GM21526 (cell line): ENCODE measurements around the gene PPP6R2.
"Not testable (repeated sequence)": the region's sequence is repeated elsewhere in the genome, so short reads cannot be mapped to it uniquely, and the experiment has no call there.

ENCODE experiments used
- ATAC-seq: cut with Tn5 transposase; IDR thresholded peaks from one replicate; pipeline ENCODE4 v1.9.1; 2021; ENCODE audit warnings: moderate library complexity; ENCODE audit not compliant: unreplicated experiment, low FRiP score

PPP6R2 gene

GRCh38 chr22:50315289-50316113 lies 27.6 kb upstream of the PPP6R2 start:
- no peak for ATAC-seq

GRCh38 chr22:50316114-50317065 lies 26.7 kb upstream of the PPP6R2 start:
- no peak for ATAC-seq

GRCh38 chr22:50317178-50317577 lies 25.9 kb upstream of the PPP6R2 start:
- ATAC-seq: no peak

- no peak for ATAC-seq
Measured at GRCh38 chr22:50317674-50318073, 25.5 kb upstream of the PPP6R2 start.

- ATAC-seq: no peak
Measured at GRCh38 chr22:50318356-50318697, 24.8 kb upstream of the PPP6R2 start.

GRCh38 chr22:50318698-50319411 lies 24.3 kb upstream of the PPP6R2 start:
- ATAC-seq: no peak

GRCh38 chr22:50319503-50319951 lies 23.6 kb upstream of the PPP6R2 start:
- no peak for ATAC-seq

- no peak for ATAC-seq
Measured at GRCh38 chr22:50320116-50320515, 23.0 kb upstream of the PPP6R2 start.

GRCh38 chr22:50320671-50321325 lies 22.3 kb upstream of the PPP6R2 start:
- ATAC-seq: no peak

- ATAC-seq: not testable (repeated sequence)
Measured at GRCh38 chr22:50322382-50323104, 20.6 kb upstream of the PPP6R2 start.

GRCh38 chr22:50323900-50324299 lies 19.2 kb upstream of the PPP6R2 start:
- ATAC-seq: no peak

GRCh38 chr22:50325444-50326224 lies 17.5 kb upstream of the PPP6R2 start:
- no peak for ATAC-seq

GRCh38 chr22:50326225-50326955 lies 16.7 kb upstream of the PPP6R2 start:
- ATAC-seq: peak; percentile 8

- peak; percentile 69 for ATAC-seq
Measured at GRCh38 chr22:50326956-50327710, 16.0 kb upstream of the PPP6R2 start, which contains the start of gene DENND6B. Gene DENND6B (minus strand): TSS chr22:50327012. CDS start chr22:50326988, 24 bp downstream.

GRCh38 chr22:50327711-50328019 lies 15.5 kb upstream of the PPP6R2 start:
- no peak for ATAC-seq

- no peak for ATAC-seq
Measured at GRCh38 chr22:50329236-50329635, 13.9 kb upstream of the PPP6R2 start.

- not testable (repeated sequence) for ATAC-seq
Measured at GRCh38 chr22:50334433-50334832, 8.7 kb upstream of the PPP6R2 start.
